GM23338 (cell line): ENCODE results near the gene TPH2.

ENCODE experiments used
- CREB1 ChIP-seq: fragments of 250-450 bp; sonication (Bioruptor Pico); IDR thresholded peaks from 2 replicates; pipeline ENCODE4 v1.5.0; 2020; ENCODE audit warnings: low read depth, mild to moderate bottlenecking, moderate library complexity
- CTCF ChIP-seq, 2 experiments: fragments of 200-600 bp in 1 of 2; sonication (generic) in 1 of 2; conservative IDR thresholded peaks; 2 replicates each; pipeline versions ENCODE4 v1.5.1 to v1.6.1; 2016 to 2017; ENCODE audit warnings: antibody characterized with exemption in 2 of 2, low read depth in 2 of 2, mild to moderate bottlenecking in 2 of 2, moderate library complexity in 1 of 2
- ETS1 ChIP-seq: IDR thresholded peaks from 2 replicates; pipeline ENCODE4 v1.6.1; 2016; ENCODE audit warnings: antibody characterized with exemption
- EZH2 ChIP-seq: fragments of 200-600 bp; sonication (generic); IDR thresholded peaks from one replicate; pipeline ENCODE4 v1.8.0; 2017; ENCODE audit warnings: antibody characterized with exemption, mild to moderate bottlenecking, low read depth; ENCODE audit not compliant: unreplicated experiment
- EZH2phosphoT487 ChIP-seq: fragments of 200-600 bp; sonication (generic); IDR thresholded peaks from one replicate; pipeline ENCODE4 v1.8.1; 2018; ENCODE audit warnings: antibody characterized with exemption; ENCODE audit not compliant: unreplicated experiment
- JUNB ChIP-seq: IDR thresholded peaks from one replicate; pipeline ENCODE4 v1.6.1; 2016; ENCODE audit warnings: antibody characterized with exemption; ENCODE audit not compliant: unreplicated experiment
- POLR2AphosphoS5 ChIP-seq: IDR thresholded peaks from 2 replicates; pipeline ENCODE4 v1.6.1; 2016; ENCODE audit warnings: antibody characterized with exemption, low read depth
- REST ChIP-seq: IDR thresholded peaks from one replicate; pipeline ENCODE4 v1.6.1; 2018; ENCODE audit warnings: antibody characterized with exemption; ENCODE audit not compliant: unreplicated experiment
- STAT1 ChIP-seq: IDR thresholded peaks from one replicate; pipeline ENCODE4 v1.6.1; 2016; ENCODE audit warnings: antibody characterized with exemption; ENCODE audit not compliant: unreplicated experiment

GRCh38 chr12:71935594-71935993 is 3.1 kb upstream of the TPH2 start:
- TF ChIP-seq POLR2AphosphoS5 = no peak
- no peak for TF ChIP-seq ETS1
- TF ChIP-seq CTCF (conservative IDR thresholded peaks at IDR 0.05; ENCODE audit: low read depth in 2 of 2) = no peak
- no peak for TF ChIP-seq EZH2
- no peak for TF ChIP-seq EZH2phosphoT487
- no peak for TF ChIP-seq JUNB
- no peak for TF ChIP-seq CREB1
- TF ChIP-seq REST = no peak
- no peak for TF ChIP-seq STAT1
